ENCODE data around the gene KRT20. TPM values are rescaled to one million over a fixed set of nuclear protein-coding genes. Genes with fewer than 3 reads are reported as not detected.

Gene KRT20
- total RNA-seq, 1 donor from 2014 or later = not detected

Other genes with a start within 250 kb of the KRT20 start
- 121 and 130 TPM in 2 replicates for gene SMARCE1, start 237.4 kb downstream of the KRT20 start, total RNA-seq
- gene KRT222, start 220.1 kb downstream of the KRT20 start, total RNA-seq = not detected in 2 replicates
- not detected in 2 replicates for gene KRT24, start 181.5 kb downstream of the KRT20 start, total RNA-seq
- gene KRT25, start 129.9 kb downstream of the KRT20 start, total RNA-seq = not detected in 2 replicates
- gene KRT26, start 113.0 kb downstream of the KRT20 start, total RNA-seq = not detected in 2 replicates
- gene KRT27, start 102.7 kb downstream of the KRT20 start, total RNA-seq = not detected in 2 replicates
- not detected in 2 replicates for gene KRT28, start 85.3 kb downstream of the KRT20 start, total RNA-seq
- 29.6 and 36.3 TPM in 2 replicates for gene KRT10, start 62.6 kb downstream of the KRT20 start, total RNA-seq
- gene KRT12, start 18.0 kb downstream of the KRT20 start, total RNA-seq = not detected in 2 replicates
- not detected in 2 replicates for gene KRT23, start 52.4 kb upstream of the KRT20 start, total RNA-seq
- gene KRT39, start 81.7 kb upstream of the KRT20 start, total RNA-seq = not detected in 2 replicates
- gene KRT40, start 99.1 kb upstream of the KRT20 start, total RNA-seq = not detected in 2 replicates
- not detected in 2 replicates for gene KRTAP3-3, start 108.9 kb upstream of the KRT20 start, total RNA-seq
- gene KRTAP3-2, start 114.7 kb upstream of the KRT20 start, total RNA-seq = not detected in 2 replicates
- not detected in 2 replicates for gene KRTAP3-1, start 123.9 kb upstream of the KRT20 start, total RNA-seq
- gene KRTAP1-5, start 142.0 kb upstream of the KRT20 start, total RNA-seq = 0.19 and 0.57 TPM in 2 replicates
- gene KRTAP1-4, start 145.0 kb upstream of the KRT20 start, total RNA-seq = not detected in 2 replicates
- not detected in 2 replicates for gene KRTAP1-3, start 149.6 kb upstream of the KRT20 start, total RNA-seq
- gene KRTAP1-1, start 156.2 kb upstream of the KRT20 start, total RNA-seq = 0.21 TPM in 1 of 2 replicates, not detected in the other
- not detected in 2 replicates for gene KRTAP2-1, start 162.1 kb upstream of the KRT20 start, total RNA-seq
- gene KRTAP2-2, start 170.0 kb upstream of the KRT20 start, total RNA-seq = not detected in 2 replicates
- 0.19 TPM in 1 of 2 replicates, not detected in the other for gene KRTAP2-3, start 174.9 kb upstream of the KRT20 start, total RNA-seq
- not detected in 2 replicates for gene KRTAP2-4, start 180.6 kb upstream of the KRT20 start, total RNA-seq
- not detected in 2 replicates for gene KRTAP4-7, start 198.9 kb upstream of the KRT20 start, total RNA-seq
- gene KRTAP4-8, start 212.9 kb upstream of the KRT20 start, total RNA-seq = not detected in 2 replicates
- not detected in 2 replicates for gene KRTAP4-16, start 217.0 kb upstream of the KRT20 start, total RNA-seq
- not detected in 2 replicates for gene KRTAP4-9, start 220.1 kb upstream of the KRT20 start, total RNA-seq
- not detected in 2 replicates for gene KRTAP4-11, start 233.1 kb upstream of the KRT20 start, total RNA-seq
- gene KRTAP4-12, start 238.9 kb upstream of the KRT20 start, total RNA-seq = not detected in 2 replicates

Measured in myocyte (in vitro differentiated cells).